GM18526 (cell line): Measurements from ENCODE around the gene ASXL3.

Experiments used
- POLR2A ChIP-seq: IDR thresholded peaks from 3 replicates; pipeline ENCODE4 v1.6.1; 2011; ENCODE audit not compliant: insufficient read length; ENCODE audit errors: extremely low read depth

The ASXL3 gene

DNA sequence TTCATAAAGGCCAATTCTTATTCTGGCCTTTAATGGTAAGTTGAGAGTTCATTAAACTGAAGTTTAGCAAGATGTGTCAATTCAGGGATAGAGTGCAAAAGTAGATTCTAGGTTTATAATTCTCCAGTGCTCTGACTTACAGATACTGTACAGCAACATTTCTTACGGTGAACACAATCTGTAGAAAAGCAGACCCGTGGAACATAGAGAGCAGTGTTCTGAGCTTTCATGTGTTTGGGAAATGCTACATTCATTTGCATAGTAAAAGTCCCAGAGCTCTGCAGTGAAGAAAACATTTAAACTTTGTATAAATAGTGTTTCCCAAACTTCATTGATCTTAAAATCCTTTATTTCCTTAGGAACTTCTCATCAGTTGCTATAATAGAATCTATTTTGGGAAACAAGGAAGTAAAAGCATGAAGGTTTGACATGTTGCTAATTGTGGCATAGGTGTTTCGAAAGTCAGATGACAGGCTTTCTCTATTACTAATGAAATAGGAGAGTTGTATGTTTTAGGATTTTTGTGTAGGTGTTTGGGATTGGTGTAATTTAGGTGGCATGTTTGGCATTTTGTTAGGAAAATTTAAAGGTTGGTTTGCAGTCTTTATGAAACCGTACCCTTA, 138.2 kb downstream of the ASXL3 start:
- no peak for TF ChIP-seq POLR2A

- no peak for TF ChIP-seq POLR2A
Observed at GRCh38 chr18:33717339-33717738, 139.3 kb downstream of the ASXL3 start.

GRCh38 chr18:33720133-33720532, 142.1 kb downstream of the ASXL3 start:
- no peak for TF ChIP-seq POLR2A

GRCh38 chr18:33729556-33729955, 151.5 kb downstream of the ASXL3 start:
- no peak for TF ChIP-seq POLR2A

DNA sequence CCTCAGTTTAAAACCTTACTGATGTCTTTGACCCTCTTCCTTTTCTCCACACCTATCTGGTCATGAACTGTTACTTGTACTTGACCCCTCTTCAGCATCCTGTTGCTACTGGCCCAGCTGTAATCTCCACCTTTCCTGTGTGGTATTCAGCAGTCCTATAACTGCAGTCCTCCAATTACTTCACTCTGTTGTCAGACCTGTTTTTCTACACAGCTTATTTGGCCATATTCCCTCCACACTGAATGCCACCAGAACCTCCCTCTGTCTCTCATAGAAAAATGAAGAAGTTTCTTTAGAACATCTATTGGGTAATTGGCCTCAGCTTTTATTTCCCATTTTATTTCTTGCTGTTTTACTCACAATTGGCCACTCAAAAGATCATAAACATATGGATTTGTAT, 155.4 kb downstream of the ASXL3 start:
- TF ChIP-seq POLR2A: no peak

DNA sequence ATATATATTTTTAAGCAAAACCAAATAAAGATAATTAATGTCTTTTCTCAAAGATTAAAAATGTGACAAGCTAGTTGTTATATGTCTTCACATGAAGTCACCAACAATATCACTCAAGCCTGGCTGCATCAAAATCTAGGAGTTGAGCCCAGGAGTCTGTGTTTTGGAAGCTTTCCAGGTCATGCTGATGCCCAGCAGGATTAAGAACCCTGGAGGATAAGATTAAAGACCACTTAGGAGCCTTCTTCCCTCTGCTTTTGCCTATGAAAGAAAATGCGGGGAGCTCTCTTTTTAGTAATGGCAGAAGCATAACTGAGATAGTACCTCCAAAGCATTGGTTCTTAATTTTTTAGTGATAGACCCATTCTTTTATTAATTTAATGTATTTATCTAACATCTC, 157.4 kb downstream of the ASXL3 start:
- TF ChIP-seq POLR2A: no peak

DNA sequence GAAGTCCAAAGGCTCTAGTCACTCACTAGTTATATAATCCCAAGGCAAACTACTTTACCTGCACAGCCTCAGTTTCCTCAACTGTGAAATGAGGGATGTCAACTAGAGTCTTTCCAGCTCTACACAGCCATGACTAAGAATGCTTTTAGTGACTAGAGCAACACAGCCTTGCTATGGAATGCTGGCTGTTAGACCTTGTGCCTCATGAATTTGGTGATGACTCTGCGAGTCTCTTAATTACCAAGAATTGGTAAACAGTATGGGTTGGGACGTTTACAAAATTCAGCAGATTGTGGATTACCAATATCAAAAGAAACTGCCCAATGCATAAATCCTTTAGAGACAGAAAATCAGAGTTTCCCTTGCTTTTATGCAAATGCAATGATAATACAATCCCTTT, 163.7 kb downstream of the ASXL3 start:
- TF ChIP-seq POLR2A: no peak

GRCh38 chr18:33744032-33744697, 166.1 kb downstream of the ASXL3 start:
- TF ChIP-seq POLR2A: no peak

GRCh38 chr18:33745151-33745795, 167.3 kb downstream of the ASXL3 start:
- TF ChIP-seq POLR2A: no peak

DNA sequence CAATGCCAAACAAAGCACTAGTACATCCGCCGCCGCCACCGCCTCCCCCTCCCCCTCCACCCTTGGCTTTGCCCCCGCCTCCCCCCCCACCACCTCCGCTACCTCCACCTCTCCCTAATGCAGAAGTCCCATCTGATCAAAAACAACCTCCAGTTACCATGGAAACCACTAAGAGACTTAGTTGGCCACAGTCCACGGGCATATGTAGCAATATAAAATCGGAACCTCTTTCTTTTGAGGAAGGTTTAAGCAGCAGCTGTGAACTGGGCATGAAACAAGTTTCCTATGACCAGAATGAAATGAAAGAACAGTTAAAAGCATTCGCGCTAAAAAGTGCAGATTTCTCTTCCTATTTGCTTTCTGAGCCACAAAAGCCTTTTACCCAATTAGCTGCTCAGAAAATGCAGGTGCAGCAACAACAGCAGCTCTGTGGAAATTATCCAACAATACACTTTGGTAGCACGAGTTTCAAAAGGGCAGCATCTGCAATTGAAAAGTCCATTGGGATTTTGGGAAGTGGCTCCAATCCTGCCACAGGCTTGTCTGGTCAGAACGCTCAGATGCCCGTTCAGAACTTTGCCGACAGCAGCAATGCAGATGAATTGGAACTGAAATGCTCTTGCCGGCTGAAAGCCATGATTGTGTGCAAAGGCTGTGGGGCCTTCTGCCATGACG, 168.0 kb downstream of the ASXL3 start:
- TF ChIP-seq POLR2A: no peak

- TF ChIP-seq POLR2A: no peak
Observed at GRCh38 chr18:33749834-33750233, 171.8 kb downstream of the ASXL3 start.

- TF ChIP-seq POLR2A: no peak
Observed at GRCh38 chr18:33750366-33750765, 172.3 kb downstream of the ASXL3 start.

DNA sequence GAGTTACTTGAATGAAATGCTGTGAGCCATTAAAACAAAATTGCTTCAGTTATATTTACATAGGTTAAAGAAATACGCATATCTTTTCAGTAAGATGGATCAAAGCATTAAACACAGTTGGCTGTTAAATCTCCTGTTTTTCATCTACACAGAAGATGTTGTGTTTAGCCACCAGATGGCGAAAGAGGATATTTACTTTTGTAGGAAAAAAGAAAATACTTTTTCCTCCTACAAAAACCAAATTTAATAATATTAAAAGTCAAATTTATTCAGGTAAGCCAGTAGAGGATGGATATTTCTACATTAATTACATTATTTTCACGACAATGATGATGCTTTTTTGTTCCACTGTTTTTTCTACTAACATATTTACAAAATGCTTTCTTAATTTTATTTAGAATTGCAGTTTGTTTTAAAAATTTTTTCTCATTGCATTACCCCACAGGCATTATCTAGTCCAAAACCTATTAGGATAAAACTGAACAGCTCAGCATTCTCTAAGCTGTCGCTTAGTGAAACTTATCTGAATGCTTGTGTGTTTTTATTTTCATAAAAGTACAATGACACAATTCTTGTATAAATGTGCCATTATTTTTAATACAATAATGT, 173.7 kb downstream of the ASXL3 start:
- no peak for TF ChIP-seq POLR2A

DNA sequence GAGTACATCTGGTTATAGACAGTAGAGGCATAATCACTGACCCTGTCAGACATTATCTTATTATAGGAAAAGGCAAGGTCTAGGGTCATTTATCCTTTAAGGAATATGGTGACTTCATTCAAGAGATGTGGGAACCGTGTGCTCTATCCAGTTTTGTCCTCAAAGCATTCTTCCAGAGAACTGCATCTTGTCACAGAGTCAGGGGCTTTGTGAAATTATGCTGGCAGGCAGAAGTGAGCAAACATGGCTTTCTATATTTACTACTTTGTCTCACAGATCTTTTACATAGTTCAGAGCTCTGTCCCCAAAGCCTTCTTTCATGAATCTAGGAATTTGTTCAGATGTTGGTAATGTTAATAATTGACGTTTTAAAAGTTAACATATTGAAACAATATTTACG, 177.4 kb downstream of the ASXL3 start:
- TF ChIP-seq POLR2A: no peak

DNA sequence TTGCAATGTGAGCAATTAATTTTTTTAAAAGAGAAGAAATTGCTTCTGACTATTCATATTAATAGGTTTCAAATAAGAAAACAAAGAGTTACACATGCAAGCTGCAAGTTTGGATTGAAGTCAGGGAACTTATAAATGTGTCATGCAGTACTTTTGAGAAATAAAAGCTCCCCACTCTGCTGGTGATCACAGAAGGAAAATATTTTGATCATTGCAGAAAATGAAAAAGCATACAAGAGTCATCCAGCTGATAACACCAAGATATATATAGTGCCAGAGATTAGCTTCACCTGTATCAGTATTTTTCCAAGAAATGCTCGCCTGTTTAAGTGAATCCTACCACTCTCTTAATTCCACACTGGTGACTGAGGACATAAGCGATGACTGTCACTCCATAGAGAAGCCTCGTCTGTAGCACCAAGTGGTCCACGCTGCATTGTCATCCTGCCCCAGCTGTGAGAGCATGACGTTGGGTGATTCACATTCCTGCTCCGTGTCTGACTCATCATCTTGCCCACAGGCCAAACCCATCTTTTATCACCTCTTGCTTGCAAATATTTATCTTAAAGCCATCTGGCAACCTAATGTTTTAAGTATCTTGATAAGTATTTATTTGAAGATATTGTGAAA, 178.0 kb downstream of the ASXL3 start:
- TF ChIP-seq POLR2A: no peak
